Measurements from ENCODE around the gene C6orf136. TPM values are rescaled to one million over a fixed set of nuclear protein-coding genes. Genes with fewer than 3 reads are reported as not detected.

C6orf136 gene
- total RNA-seq, 1 donor from 2014 or later, result 57.3 TPM

DNA sequence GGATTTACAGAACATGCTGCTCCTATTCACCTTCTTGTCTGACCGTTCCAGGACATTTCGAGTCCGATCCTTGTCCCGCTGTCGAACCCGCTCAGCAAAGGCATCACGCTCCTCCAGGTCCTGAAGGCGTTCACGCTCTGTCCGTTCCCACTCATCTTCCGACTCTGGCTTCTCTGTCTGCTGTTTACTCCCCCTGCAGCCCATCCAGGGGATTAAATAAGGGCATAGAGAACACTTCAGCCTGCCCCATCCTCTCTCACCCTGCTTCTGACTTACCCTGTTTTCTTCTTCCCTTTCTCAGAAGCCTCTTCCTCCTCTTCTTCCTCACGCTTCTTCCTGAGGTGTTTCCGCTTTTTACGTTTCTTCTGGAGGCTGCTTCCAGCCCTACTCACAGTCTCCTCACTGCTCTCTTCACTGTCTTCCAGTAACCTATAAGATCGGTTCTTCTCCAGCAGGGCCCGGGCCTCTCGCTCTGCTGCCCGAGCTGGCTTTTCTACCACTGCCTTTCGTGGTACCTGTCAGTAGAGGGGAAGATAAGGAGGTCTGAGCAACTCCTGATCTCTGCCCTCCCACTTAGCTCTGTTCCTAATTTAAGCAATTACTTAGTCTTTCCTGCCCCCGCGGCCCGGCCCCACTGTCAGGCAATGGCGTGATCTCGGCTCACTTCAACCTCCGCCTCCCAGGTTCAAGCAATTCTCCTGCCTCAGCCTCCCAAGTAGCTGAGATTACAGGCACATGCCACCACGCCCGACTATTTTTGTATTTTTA, 24.0 kb downstream of the C6orf136 start:
- Histone ChIP-seq H3K4me3 (no peak overlapping the region), H3K36me3 (peaks cover 54% of the 10 kb centered on the region), H3K9me3 (replicated peaks) (no peaks in the 10 kb centered on the region), H3K27me3 (ENCODE audit: low read depth) (no peaks in the 10 kb centered on the region), H3K27ac (replicated peaks) (no peak overlapping the region), H3K4me1 (peaks cover 25% of the 10 kb centered on the region)
- intact Hi-C loops (cut with micrococcal nuclease), result no loop called here
- TF ChIP-seq, protein P1, sequence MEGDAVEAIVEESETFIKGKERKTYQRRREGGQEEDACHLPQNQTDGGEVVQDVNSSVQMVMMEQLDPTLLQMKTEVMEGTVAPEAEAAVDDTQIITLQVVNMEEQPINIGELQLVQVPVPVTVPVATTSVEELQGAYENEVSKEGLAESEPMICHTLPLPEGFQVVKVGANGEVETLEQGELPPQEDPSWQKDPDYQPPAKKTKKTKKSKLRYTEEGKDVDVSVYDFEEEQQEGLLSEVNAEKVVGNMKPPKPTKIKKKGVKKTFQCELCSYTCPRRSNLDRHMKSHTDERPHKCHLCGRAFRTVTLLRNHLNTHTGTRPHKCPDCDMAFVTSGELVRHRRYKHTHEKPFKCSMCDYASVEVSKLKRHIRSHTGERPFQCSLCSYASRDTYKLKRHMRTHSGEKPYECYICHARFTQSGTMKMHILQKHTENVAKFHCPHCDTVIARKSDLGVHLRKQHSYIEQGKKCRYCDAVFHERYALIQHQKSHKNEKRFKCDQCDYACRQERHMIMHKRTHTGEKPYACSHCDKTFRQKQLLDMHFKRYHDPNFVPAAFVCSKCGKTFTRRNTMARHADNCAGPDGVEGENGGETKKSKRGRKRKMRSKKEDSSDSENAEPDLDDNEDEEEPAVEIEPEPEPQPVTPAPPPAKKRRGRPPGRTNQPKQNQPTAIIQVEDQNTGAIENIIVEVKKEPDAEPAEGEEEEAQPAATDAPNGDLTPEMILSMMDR (IDR thresholded peaks at IDR 0.05; ENCODE audit: borderline replicate concordance), result no peak
- DNase-seq, result no peak

DNA sequence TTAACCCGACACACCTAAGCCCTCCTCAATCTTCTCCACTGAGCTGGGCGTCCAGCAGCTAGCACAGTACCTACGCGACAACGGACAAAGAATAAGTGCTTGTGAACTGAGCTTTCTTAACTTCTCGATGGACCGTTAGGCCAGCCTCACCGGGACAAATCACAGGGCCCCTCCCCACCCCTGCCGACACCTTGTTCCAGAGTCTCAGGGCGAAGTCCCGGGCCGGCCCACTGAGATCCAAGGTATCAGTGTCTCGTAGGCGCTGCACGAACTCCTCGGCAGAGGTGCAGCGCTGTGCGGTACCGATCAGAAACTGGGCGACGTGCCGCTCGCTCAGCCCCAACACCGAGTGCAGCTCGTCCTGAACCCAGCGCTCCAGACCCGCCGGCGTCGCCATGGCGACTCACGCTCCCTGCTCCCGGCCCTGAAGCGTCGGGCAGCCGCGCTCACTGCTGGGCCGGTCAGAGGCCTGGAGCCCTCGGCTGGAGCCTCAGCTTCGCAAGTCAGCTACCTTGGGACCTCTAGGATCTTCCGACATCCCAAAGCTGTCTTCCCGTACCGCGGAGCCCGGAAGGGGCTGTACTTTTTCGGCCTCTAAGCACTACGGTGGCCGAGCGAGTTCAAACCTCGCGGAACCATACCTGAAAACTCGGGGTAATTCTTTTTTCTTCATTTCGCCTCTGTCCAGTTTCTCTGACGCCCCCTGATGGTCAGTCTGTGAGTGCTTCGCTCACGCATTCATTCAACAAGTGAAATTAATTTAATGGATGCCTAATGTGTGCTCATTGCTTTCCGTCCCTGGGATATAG, 25.7 kb downstream of the C6orf136 start, which contains the start of gene DHX16:
Gene DHX16, minus strand, starts transcription at position 562 of the 809 bp plus-strand sequence. Its CDS starts 165 bp downstream, at position 397.
- no peaks in the 10 kb centered on the region for H3K27me3 ChIP-seq (ENCODE audit: low read depth)
- H3K27ac ChIP-seq (replicated peaks), result peak within 1 kb of the TSS; percentile 87
- intact Hi-C loops (cut with micrococcal nuclease), result no loop called here
- TF ChIP-seq, protein P1 (IDR thresholded peaks at IDR 0.05; ENCODE audit: borderline replicate concordance), result peak; percentile 93
- H3K4me3 ChIP-seq, result peak within 1 kb of the TSS; percentile 89
- DNase-seq, result peak; percentile 96
- H3K4me1 ChIP-seq, result peaks cover 25% of the 10 kb centered on the region
- H3K36me3 ChIP-seq, result peaks cover 53% of the 10 kb centered on the region
- no peaks in the 10 kb centered on the region for H3K9me3 ChIP-seq (replicated peaks)

DNA sequence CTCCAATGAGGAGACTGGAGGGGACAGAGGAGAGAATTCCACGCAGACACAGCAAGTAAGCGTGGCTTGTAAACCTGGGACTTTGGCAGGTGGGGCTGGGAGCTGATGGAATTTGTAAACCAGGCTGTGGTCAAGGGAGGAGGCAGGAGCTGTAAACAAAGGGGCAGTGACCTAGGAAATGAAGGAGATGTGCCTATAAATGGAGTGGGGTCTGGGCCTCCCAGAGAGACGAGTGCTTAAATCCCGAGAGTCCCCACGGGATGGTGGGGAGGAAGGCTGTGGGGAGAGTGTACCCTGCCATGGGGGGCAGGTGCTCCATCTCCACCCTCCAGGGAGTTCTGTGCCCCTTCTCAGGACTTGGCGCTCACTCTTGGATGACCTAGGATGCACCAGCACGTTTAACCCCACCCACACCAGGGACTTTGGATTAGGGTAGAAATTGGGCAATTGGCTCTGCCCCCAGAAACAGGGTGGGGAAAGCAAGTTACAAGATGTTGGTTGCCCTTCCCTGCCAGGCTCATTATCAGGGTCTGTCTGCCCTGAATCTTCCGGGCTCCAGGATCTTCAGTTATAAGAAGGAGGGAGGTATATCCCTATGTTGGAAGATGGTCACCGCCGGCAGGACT, 29.8 kb downstream of the C6orf136 start:
- intact Hi-C loops (cut with micrococcal nuclease), result no loop called here
- no peak for DNase-seq
- Histone ChIP-seq H3K4me1 (peaks cover 47% of the 10 kb centered on the region), H3K4me3 (no peak overlapping the region), H3K36me3 (peaks cover 44% of the 10 kb centered on the region), H3K27ac (replicated peaks) (no peak overlapping the region), H3K27me3 (ENCODE audit: low read depth) (no peaks in the 10 kb centered on the region), H3K9me3 (replicated peaks) (no peaks in the 10 kb centered on the region)
- TF ChIP-seq, protein P1 (IDR thresholded peaks at IDR 0.05; ENCODE audit: borderline replicate concordance), result no peak

DNA sequence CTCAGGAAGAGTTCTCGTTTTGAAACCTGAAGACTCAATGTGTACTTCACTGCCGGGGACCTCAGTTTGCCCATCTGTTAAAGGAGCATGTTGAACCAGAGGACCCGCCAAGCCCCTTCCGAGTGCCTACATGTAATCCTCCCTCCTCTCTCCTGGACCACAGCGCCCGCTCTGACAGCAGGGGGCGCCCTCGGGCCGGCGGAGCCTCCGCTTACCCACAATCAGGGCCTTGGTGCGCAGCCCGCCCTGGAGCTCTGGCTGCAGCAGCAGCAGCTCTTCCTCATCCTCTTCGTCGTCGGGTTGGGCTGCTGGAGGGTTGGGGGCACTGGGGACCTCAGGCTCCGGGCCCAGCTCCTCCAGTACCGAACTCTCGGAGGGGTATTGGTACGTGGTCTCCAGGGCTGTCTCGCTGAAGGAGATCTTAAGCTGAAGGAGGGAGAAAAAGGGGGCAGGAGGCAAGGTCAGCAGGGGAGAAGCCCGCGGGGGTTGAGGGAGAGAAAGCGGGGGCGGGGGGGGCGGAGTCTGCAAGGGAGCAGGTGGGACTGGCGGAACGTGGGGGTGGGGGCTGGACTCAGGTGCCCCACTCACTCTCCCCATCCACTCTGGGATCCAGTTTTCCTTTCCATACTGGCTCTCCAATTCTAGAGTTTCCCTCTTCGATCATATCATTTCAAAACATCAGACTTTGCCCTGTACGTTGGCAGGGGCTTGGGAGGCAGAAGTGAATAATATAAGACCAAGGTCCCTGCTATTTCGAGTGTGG, 32.2 kb downstream of the C6orf136 start:
- H3K27me3 ChIP-seq (ENCODE audit: low read depth), result no peaks in the 10 kb centered on the region
- TF ChIP-seq, protein P1 (IDR thresholded peaks at IDR 0.05; ENCODE audit: borderline replicate concordance), result peak; percentile 98
- peak; percentile 88 for DNase-seq
- H3K36me3 ChIP-seq, result peaks cover 44% of the 10 kb centered on the region
- peak overlapping the region; percentile 83 for H3K4me3 ChIP-seq
- peaks cover 57% of the 10 kb centered on the region for H3K4me1 ChIP-seq
- intact Hi-C loops (cut with micrococcal nuclease), result loop anchor here (2.0 kb wide), 1 partner anchor 44 kb away; no protein-coding TSS in a partner anchor
- no peaks in the 10 kb centered on the region for H3K9me3 ChIP-seq (replicated peaks)
- H3K27ac ChIP-seq (replicated peaks), result peak overlapping the region; percentile 43
